B cell (primary cell): ENCODE results near the gene TEX35. TPM values are rescaled to one million over a fixed set of nuclear protein-coding genes. Genes with fewer than 3 reads are reported as not detected.

Source experiments
- ATAC-seq: fragments of 200-7000 bp; cut with Tn5 transposase; one replicate; pipeline ENCODE4 v1.10.0; 2021; ENCODE audit warnings: low read depth, mild to moderate bottlenecking, moderate number of reproducible peaks, moderate library complexity
- CTCF ChIA-PET: fragments of 350-600 bp; sonication (Branson Sonifier 250); formaldehyde crosslinking; loops from one replicate; lab custom pipeline; 2021; ENCODE audit warnings: antibody characterized with exemption, inconsistent platforms; lab: Charles Lee
- POLR2A ChIA-PET: fragments of 350-600 bp; sonication (Branson Sonifier 250); formaldehyde crosslinking; loops from one replicate; lab custom pipeline; 2021; ENCODE audit warnings: antibody characterized with exemption; lab: Charles Lee
- DNase-seq: peaks from one replicate; pipeline ENCODE4 v3.0.0; 2013
- H2AFZ ChIP-seq: 2 replicates; pipeline ENCODE4 v1.6.1; 2012; ENCODE audit warnings: mild to moderate bottlenecking, low read depth, low read length; ENCODE audit not compliant: insufficient read depth, poor library complexity, severe bottlenecking
- H3K27ac ChIP-seq, 2 donors: 1 replicate in 1 of 2; 2 replicates in 1 of 2; pipeline ENCODE4 v1.5.1; 2012 to 2013; ENCODE audit warnings: low read length in 2 of 2, mild to moderate bottlenecking in 2 of 2, moderate library complexity in 1 of 2
- H3K27me3 ChIP-seq, 4 experiments: fragments of 200-600 bp in 1 of 4; sonication (generic) in 1 of 4; replicated peaks in 1 of 4; 1 replicate in 2 of 4; 2 replicates in 2 of 4; pipeline versions ENCODE4 v1.6.1 to v1.7.0; 2013 to 2016; ENCODE audit warnings: low read length in 3 of 4, mild to moderate bottlenecking in 2 of 4, mixed read lengths in 1 of 4, moderate library complexity in 1 of 4; ENCODE audit not compliant: insufficient read depth in 4 of 4, control insufficient read depth in 3 of 4; ENCODE audit errors: control extremely low read depth in 1 of 4
- H3K36me3 ChIP-seq, 2 experiments: replicated peaks in 1 of 2; 1 replicate in 1 of 2; 2 replicates in 1 of 2; pipeline versions ENCODE4 v1.6.1 to v1.7.1; 2013; ENCODE audit warnings: low read length in 1 of 2; ENCODE audit not compliant: insufficient read depth in 2 of 2, control insufficient read depth in 1 of 2; ENCODE audit errors: control extremely low read depth in 1 of 2, extremely low read depth in 1 of 2
- H3K4me1 ChIP-seq, 2 donors: fragments of 200-600 bp in 1 of 2; sonication (generic) in 1 of 2; 1 replicate in 1 of 2; 2 replicates in 1 of 2; pipeline versions ENCODE4 v1.5.1 to v1.6.1; 2013 to 2017; ENCODE audit warnings: low read length in 2 of 2; ENCODE audit not compliant: control insufficient read depth in 2 of 2, insufficient read depth in 2 of 2
- H3K4me2 ChIP-seq: replicated peaks from 2 replicates; pipeline ENCODE3; 2012; ENCODE audit warnings: mild to moderate bottlenecking, low read depth, low read length; ENCODE audit not compliant: poor library complexity, severe bottlenecking
- H3K4me3 ChIP-seq, 5 experiments: fragments of 200-600 bp in 1 of 5; sonication (generic) in 1 of 5; 1 replicate in 3 of 5; 2 replicates in 2 of 5; pipeline versions ENCODE4 v1.5.1 to v1.7.0; 2011 to 2016; ENCODE audit warnings: low read length in 4 of 5, mild to moderate bottlenecking in 4 of 5, low read depth in 2 of 5, control low read depth in 1 of 5, moderate library complexity in 1 of 5; ENCODE audit not compliant: insufficient read depth in 1 of 5; ENCODE audit errors: control extremely low read depth in 1 of 5, extremely low read depth in 1 of 5
- H3K79me2 ChIP-seq: fragments of 200-600 bp; sonication (generic); one replicate; pipeline ENCODE4 v1.6.0; 2016; ENCODE audit warnings: low read length; ENCODE audit not compliant: control insufficient read depth, insufficient read depth
- H3K9ac ChIP-seq: fragments of 200-600 bp; sonication (generic); 2 replicates; pipeline ENCODE4 v1.6.1; 2017; ENCODE audit warnings: mild to moderate bottlenecking, low read length, moderate library complexity
- H3K9me3 ChIP-seq, 3 donors: one replicate each; pipeline versions ENCODE4 v1.6.1 to v1.7.1; 2013; ENCODE audit warnings: low read length in 2 of 3; ENCODE audit not compliant: control insufficient read depth in 2 of 3, insufficient read depth in 1 of 3; ENCODE audit errors: control extremely low read depth in 1 of 3
- H4K20me1 ChIP-seq: 2 replicates; pipeline ENCODE4 v1.6.0; 2012; ENCODE audit warnings: mild to moderate bottlenecking, low read length; ENCODE audit not compliant: insufficient read depth, control insufficient read depth, poor library complexity, severe bottlenecking
- H3K27ac Mint-ChIP-seq: one replicate; pipeline ENCODE4 v1.8.0; 2021; ENCODE audit warnings: mixed read lengths
- H3K27me3 Mint-ChIP-seq: one replicate; pipeline ENCODE4 v1.8.0; 2021; ENCODE audit warnings: mixed read lengths
- H3K4me1 Mint-ChIP-seq: one replicate; pipeline ENCODE4 v1.8.0; 2021; ENCODE audit warnings: mixed read lengths
- H3K4me3 Mint-ChIP-seq: one replicate; pipeline ENCODE4 v1.8.0; 2021; ENCODE audit warnings: mixed read lengths
- H3K9me3 Mint-ChIP-seq: one replicate; pipeline ENCODE4 v1.8.0; 2022; ENCODE audit warnings: mixed read lengths; ENCODE audit not compliant: insufficient read depth
- EZH2 ChIP-seq: IDR thresholded peaks from 2 replicates; pipeline ENCODE4 v1.6.1; 2012; ENCODE audit warnings: borderline replicate concordance, low read depth, mild to moderate bottlenecking, moderate library complexity, low read length; ENCODE audit not compliant: insufficient read depth, poor library complexity, severe bottlenecking
- WGBS: methylation state at CpG from one replicate; pipeline ENCODE4 v1.1.5; 2013; ENCODE audit warnings: missing lambda C conversion rate; ENCODE audit not compliant: insufficient coverage; 5-methylcytosine and 5-hydroxymethylcytosine counted together
- intact Hi-C: fragments of 100-400 bp; cut with micrococcal nuclease; formaldehyde crosslinking; loops from one replicate; pipeline ENCODE4 v1.10.0; 2022
- polyA plus RNA-seq: library from polyadenylated mRNA; depleted of rRNA; stranded (reverse); fragments of >200 nt; gene quantifications from 2 replicates; pipeline ENCODE4 v1.2.3, GENCODE V29; 2012
- total RNA-seq, 2 donors: library from RNA; stranded (reverse); fragments of 120-200 nt in 1 of 2; gene quantifications; 1 replicate in 1 of 2; 2 replicates in 1 of 2; pipeline versions ENCODE4 v1.2.3 to v1.2.4, GENCODE V29; 2013 to 2022
- TF ChIP-seq, protein P1 (sequence below): fragments of 200-600 bp; IDR thresholded peaks from one replicate; pipeline ENCODE4 v1.8.0; 2022; ENCODE audit warnings: antibody characterized with exemption, mild to moderate bottlenecking

Gene TEX35
- total and polyA plus RNA-seq, 2 donors (not counting 1 experiment from before 2014, with no cell fraction given): 0.09 TPM; not detected in 1

DNA sequence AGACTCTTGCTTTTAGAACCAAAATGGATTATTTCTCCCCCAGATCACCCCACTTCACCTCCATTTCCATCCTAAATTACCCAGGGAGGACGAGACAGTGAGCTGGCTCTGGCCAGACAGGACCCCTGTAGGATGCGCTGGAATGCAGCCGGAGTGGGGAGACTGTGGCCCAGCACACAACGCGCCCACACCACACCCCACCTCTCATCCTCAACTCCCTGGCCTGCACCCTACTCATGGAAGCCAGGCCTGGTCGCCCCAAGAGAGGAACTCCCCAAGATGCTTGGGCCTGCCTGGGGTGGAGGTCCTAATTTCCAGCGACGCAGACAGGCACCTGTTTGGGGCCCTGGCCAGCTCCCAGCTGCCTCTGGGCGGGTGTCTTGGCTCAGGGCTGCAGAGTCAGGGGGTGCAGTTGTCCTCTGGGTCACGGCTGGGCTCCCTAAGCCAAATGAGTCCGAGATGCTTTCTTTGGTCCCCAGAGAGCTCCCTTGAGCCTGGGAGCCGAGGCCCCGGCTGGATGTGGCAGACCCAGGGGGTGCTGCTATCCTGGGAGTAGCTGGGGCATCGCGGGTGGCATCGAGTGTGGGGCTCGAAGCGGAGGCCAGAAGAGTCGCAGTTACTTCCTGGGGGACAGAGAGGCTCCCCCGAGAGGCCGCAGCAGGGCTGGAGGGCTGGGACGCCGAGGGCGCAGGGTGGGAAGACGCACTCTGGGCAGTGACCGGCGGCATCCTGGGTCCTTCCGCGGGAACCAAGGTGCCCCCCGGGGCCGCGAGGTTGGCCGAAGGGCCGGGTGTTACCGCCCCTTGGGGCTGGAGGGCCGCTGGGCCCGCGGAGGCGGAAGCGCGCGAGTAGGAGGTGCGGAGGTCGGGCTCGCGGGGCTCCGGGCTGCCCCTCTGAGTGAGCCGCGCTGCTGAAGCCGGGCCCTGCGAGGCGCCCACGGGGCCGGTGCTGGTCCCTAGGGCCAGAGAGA is 26.5 kb upstream of the TEX35 start:
- ChIA-PET CTCF (no interaction called here), POLR2A (no interaction called here)
- Histone ChIP-seq H2AFZ (peak overlapping the region; percentile 92), H4K20me1 (no peaks in the 10 kb centered on the region), H3K36me3 (no peaks in the 10 kb centered on the region), H3K4me3 (peak overlapping the region in 4 of 5 experiments; percentile 39 to 61 (median 55)), H3K27me3 (no peaks in the 10 kb centered on the region), H3K9ac (peak overlapping the region; percentile 73), H3K79me2 (no peaks in the 10 kb centered on the region), H3K4me1 (peaks cover 27% of the 10 kb centered on the region in 2 donors), H3K27ac (peak overlapping the region; percentile 76 to 85), H3K9me3 (peaks cover 0 to 6% (median 0%) of the 10 kb centered on the region in 3 donors), H3K4me2 (peak overlapping the region; percentile 83)
- H3K27ac Mint-ChIP-seq: peak overlapping the region; percentile 84
- TF ChIP-seq EZH2: no peak
- TF ChIP-seq, protein P1, sequence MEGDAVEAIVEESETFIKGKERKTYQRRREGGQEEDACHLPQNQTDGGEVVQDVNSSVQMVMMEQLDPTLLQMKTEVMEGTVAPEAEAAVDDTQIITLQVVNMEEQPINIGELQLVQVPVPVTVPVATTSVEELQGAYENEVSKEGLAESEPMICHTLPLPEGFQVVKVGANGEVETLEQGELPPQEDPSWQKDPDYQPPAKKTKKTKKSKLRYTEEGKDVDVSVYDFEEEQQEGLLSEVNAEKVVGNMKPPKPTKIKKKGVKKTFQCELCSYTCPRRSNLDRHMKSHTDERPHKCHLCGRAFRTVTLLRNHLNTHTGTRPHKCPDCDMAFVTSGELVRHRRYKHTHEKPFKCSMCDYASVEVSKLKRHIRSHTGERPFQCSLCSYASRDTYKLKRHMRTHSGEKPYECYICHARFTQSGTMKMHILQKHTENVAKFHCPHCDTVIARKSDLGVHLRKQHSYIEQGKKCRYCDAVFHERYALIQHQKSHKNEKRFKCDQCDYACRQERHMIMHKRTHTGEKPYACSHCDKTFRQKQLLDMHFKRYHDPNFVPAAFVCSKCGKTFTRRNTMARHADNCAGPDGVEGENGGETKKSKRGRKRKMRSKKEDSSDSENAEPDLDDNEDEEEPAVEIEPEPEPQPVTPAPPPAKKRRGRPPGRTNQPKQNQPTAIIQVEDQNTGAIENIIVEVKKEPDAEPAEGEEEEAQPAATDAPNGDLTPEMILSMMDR: no peak
- intact Hi-C loops: no loop called here
- H3K4me3 Mint-ChIP-seq: peak overlapping the region; percentile 72
- peaks cover 8% of the 10 kb centered on the region for H3K27me3 Mint-ChIP-seq
- no peaks in the 10 kb centered on the region for H3K9me3 Mint-ChIP-seq
- DNase-seq (peak; percentile 60), ATAC-seq (peak; percentile 62)
- WGBS: 36% methylated on average over 51 of the region's 54 CpGs
- peaks cover 37% of the 10 kb centered on the region for H3K4me1 Mint-ChIP-seq

DNA sequence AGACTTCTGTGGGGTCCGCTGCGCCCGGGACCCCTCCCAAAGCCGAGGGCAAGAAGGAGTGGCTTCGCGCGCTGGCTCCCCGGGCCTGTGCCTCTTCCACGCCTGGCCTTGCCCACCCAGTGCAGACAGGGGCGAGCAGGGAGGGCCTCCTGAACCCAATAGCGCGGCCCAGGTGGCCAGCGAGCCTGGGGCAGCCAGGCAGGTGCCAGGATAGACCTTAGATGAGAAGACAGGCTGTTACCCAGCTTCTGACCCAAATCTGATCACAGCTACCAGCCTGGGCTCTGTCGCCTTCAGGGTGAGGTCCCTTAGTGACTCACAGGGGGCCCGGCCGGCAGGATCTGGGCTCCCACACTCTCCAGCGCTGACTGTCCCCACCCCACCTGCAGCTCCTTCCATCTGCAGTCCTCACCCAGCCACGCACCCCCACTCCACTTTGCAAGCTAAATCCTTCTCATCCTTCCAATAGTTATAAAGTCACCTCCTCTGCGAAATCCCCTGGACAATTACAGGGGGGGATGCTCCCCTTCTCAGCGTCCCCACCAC is 25.8 kb upstream of the TEX35 start:
- intact Hi-C loops: no loop called here
- DNase-seq (no peak), ATAC-seq (peak; percentile 31)
- H3K27ac Mint-ChIP-seq: peak overlapping the region; percentile 84
- H3K79me2 ChIP-seq: no peaks in the 10 kb centered on the region
- H3K27me3 ChIP-seq: no peaks in the 10 kb centered on the region
- H3K27me3 Mint-ChIP-seq: peaks cover 8% of the 10 kb centered on the region
- peak overlapping the region; percentile 73 for H3K9ac ChIP-seq
- no peaks in the 10 kb centered on the region for H4K20me1 ChIP-seq
- H3K4me1 ChIP-seq: peaks cover 27% of the 10 kb centered on the region in 2 donors
- H3K4me3 Mint-ChIP-seq: peak overlapping the region; percentile 72
- peaks cover 37% of the 10 kb centered on the region for H3K4me1 Mint-ChIP-seq
- H3K4me3 ChIP-seq: peak overlapping the region in 4 of 5 experiments; percentile 39 to 61 (median 55)
- H3K9me3 ChIP-seq: peaks cover 0 to 6% (median 0%) of the 10 kb centered on the region in 3 donors
- 63% methylated on average over 20 of the region's 20 CpGs for WGBS
- CTCF ChIA-PET: no interaction called here
- no peaks in the 10 kb centered on the region for H3K36me3 ChIP-seq
- peak overlapping the region; percentile 92 for H2AFZ ChIP-seq
- H3K4me2 ChIP-seq: peak overlapping the region; percentile 83
- POLR2A ChIA-PET: no interaction called here
- no peaks in the 10 kb centered on the region for H3K9me3 Mint-ChIP-seq
- TF ChIP-seq, protein P1: no peak
- no peak for TF ChIP-seq EZH2
- peak overlapping the region; percentile 76 to 85 for H3K27ac ChIP-seq
